Ishikawa (cell line): ENCODE measurements around the gene ADGRL3.

Source experiments
- CEBPB ChIP-seq: IDR thresholded peaks from 2 replicates; pipeline ENCODE4 v1.6.1; 2012
- CREB1 ChIP-seq: IDR thresholded peaks from 2 replicates; pipeline ENCODE4 v1.6.1; 2012; ENCODE audit warnings: low read depth
- EGR1 ChIP-seq: IDR thresholded peaks from 2 replicates; pipeline ENCODE4 v1.6.1; 2012
- EP300 ChIP-seq: IDR thresholded peaks from 2 replicates; pipeline ENCODE4 v1.6.1; 2012; ENCODE audit warnings: borderline replicate concordance
- FOXM1 ChIP-seq: IDR thresholded peaks from 2 replicates; pipeline ENCODE4 v1.6.1; 2012; ENCODE audit warnings: low read depth, borderline replicate concordance
- MAX ChIP-seq: IDR thresholded peaks from 2 replicates; pipeline ENCODE4 v1.6.1; 2012
- NFIC ChIP-seq: IDR thresholded peaks from 2 replicates; pipeline ENCODE4 v1.6.1; 2012
- RAD21 ChIP-seq: IDR thresholded peaks from 2 replicates; pipeline ENCODE4 v1.6.1; 2012; ENCODE audit warnings: low read depth
- REST ChIP-seq: IDR thresholded peaks from 2 replicates; pipeline ENCODE4 v1.6.1; 2012; ENCODE audit warnings: low read depth, mild to moderate bottlenecking
- TAF1 ChIP-seq: IDR thresholded peaks from 2 replicates; pipeline ENCODE4 v1.6.1; 2012; ENCODE audit warnings: low read depth, mild to moderate bottlenecking
- TCF12 ChIP-seq: IDR thresholded peaks from 2 replicates; pipeline ENCODE4 v1.6.1; 2012; ENCODE audit warnings: low read depth
- TEAD4 ChIP-seq: IDR thresholded peaks from 2 replicates; pipeline ENCODE4 v1.6.1; 2012
- USF1 ChIP-seq: IDR thresholded peaks from 2 replicates; pipeline ENCODE4 v1.6.1; 2012
- YY1 ChIP-seq: IDR thresholded peaks from 2 replicates; pipeline ENCODE4 v1.6.1; 2012; ENCODE audit warnings: low read depth
- ZBTB7A ChIP-seq: IDR thresholded peaks from 2 replicates; pipeline ENCODE4 v1.6.1; 2012; ENCODE audit warnings: low read depth

Gene ADGRL3

GRCh38 chr4:61299316-61299715 is 99.2 kb downstream of the ADGRL3 start:
- TF ChIP-seq ZBTB7A (no peak), CREB1 (no peak), FOXM1 (no peak), RAD21 (no peak), TAF1 (no peak), TEAD4 (no peak), REST (no peak), MAX (no peak), CEBPB (no peak), YY1 (no peak), USF1 (no peak), EP300 (no peak), TCF12 (no peak), NFIC (no peak)

GRCh38 chr4:61300266-61300844 is 100.2 kb downstream of the ADGRL3 start:
- TF ChIP-seq REST (no peak), CEBPB (no peak), TCF12 (no peak), MAX (no peak), YY1 (no peak), ZBTB7A (no peak), TAF1 (no peak), USF1 (no peak), NFIC (no peak)

GRCh38 chr4:61301271-61301670 is 101.1 kb downstream of the ADGRL3 start:
- TF ChIP-seq YY1 (no peak), RAD21 (no peak), CEBPB (no peak), FOXM1 (no peak), CREB1 (no peak), EGR1 (no peak), EP300 (no peak), USF1 (no peak), TAF1 (no peak), REST (no peak), ZBTB7A (no peak)

- TF ChIP-seq CREB1 = no peak
- TF ChIP-seq ZBTB7A = no peak
- no peak for TF ChIP-seq CEBPB
- TF ChIP-seq TEAD4 = no peak
- no peak for TF ChIP-seq FOXM1
- no peak for TF ChIP-seq YY1
- TF ChIP-seq NFIC = no peak
- TF ChIP-seq REST = no peak
These were observed 107.9 kb downstream of the ADGRL3 start for GRCh38 chr4:61308033-61308432.
